GM19099 (cell line): Measurements from ENCODE around the gene SLC30A3.
A peak's percentile ranks its signal among the peaks of the same experiment; 100 is the strongest.

Source experiments
- POLR2A ChIP-seq: IDR thresholded peaks from 3 replicates; pipeline ENCODE4 v1.6.1; 2011; ENCODE audit warnings: low read depth; ENCODE audit not compliant: insufficient read length; ENCODE audit errors: extremely low read depth

Gene SLC30A3

DNA sequence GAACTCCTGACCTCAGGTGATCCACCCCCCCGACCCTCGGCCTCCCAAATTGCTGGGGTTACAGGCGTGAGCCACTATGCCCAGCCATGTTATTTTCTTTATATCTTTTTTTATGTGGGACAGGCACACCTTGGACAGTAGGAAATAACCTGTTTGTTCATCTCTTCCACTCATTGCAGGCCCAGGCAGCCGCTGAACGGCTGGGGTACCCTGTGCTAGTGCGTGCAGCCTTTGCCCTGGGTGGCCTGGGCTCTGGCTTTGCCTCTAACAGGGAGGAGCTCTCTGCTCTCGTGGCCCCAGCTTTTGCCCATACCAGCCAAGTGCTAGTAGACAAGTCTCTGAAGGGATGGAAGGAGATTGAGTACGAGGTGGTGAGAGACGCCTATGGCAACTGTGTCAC, 37.3 kb downstream of the SLC30A3 start:
- no peak for TF ChIP-seq POLR2A

DNA sequence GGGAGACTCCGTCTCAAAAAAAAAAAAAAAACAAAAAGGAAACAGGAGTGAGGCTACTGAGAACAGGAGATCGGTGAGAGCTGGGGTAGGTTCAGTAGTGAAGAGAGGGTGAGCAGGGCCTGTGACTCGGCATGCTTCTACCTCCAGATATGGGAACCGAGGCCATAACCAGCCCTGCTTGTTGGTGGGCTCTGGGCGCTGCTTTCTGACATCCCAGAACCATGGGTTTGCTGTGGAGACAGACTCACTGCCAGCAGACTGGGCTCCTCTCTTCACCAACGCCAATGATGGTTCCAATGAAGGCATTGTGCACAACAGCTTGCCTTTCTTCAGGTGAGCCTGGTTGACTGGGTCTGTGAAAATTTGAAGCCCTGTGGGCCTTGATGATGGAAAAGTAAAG, 39.4 kb downstream of the SLC30A3 start:
- no peak for TF ChIP-seq POLR2A

DNA sequence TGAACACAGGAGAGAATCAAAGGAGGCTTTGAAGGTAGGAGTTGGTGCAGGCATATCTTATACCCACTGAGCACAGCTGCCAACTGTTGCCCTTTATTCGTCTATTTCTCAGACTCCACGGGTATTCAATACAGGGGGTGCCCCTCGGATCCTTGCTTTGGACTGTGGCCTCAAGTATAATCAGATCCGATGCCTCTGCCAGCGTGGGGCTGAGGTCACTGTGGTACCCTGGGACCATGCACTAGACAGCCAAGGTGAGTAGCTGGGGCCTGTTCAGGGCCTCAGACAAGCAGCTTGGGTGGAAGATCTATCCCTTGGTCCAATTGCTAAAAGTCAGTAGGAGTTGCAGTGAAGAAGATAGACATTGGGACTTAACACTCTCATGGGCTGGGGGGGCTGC, 40.4 kb downstream of the SLC30A3 start:
- TF ChIP-seq POLR2A: no peak

DNA sequence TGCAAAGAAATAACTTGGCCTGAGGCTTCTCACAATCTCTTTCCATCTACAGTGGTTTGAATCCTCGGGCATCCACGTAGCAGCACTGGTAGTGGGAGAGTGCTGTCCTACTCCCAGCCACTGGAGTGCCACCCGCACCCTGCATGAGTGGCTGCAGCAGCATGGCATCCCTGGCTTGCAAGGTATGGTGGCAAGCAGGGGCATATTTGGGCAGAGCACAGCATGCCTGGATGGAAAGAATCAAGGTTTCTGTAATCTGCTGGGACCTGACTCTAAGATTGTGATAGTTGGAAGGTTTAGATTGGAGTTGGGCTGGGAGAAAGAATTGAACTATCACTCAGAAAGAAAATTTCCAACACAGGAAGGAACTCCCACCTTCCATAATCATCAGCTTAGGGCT, 41.7 kb downstream of the SLC30A3 start:
- no peak for TF ChIP-seq POLR2A

DNA sequence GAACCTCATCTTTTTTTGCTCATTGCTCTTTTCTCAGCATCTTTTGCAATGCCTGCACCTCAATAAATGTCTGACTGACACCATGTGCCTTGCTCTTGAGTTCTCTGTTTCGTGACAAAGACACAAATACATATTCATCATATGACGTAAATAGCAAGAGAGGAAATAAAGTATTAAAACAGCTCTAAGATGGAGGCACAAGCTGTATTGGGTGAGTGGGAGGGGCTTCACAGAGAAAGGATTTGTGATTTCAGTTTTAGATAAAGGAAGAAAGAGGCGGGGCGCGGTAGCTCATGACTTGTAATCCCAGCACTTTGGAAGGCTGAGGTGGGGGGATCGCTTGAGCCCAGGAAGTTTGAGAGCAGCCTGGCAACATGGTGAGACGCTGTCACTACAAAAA, 42.8 kb downstream of the SLC30A3 start:
- TF ChIP-seq POLR2A: no peak

DNA sequence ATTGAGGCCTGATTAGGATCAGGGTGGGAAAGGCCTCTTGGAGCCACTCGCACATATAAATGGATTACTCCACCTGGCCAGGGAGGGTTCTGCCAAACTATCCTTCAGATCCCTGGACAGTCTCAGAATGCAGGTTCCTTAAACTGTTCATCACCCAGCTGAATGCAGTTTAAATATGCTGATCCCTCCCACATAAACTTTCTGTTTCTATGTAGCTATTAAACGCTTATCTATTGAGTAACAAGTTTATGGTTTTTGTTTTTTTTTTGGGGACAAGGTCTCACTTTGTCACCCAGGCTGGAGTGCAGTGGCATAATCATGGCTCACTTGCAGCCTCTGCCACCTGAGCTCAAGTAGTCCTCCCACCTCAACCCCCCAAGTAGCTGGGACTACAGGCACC, 43.8 kb downstream of the SLC30A3 start:
- no peak for TF ChIP-seq POLR2A

DNA sequence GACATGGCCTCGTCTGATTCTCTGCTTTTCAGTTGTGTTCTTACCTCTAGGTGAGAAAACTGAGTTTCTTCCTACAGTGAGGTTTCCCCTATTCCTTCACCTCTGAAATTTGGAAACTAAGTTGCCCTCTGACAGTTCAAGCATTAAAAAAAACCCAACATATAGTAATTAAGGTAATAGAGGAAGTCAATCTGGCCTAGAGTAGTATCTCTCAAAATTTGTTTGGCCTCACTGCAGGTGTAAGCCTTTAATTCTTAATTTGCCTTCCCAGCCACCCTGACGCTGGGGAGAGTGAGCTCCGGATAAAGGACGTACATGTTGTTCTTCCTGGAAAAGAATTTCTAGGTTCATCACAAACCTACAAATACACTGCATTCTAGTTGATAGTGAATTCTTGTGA, 44.2 kb downstream of the SLC30A3 start:
- no peak for TF ChIP-seq POLR2A

DNA sequence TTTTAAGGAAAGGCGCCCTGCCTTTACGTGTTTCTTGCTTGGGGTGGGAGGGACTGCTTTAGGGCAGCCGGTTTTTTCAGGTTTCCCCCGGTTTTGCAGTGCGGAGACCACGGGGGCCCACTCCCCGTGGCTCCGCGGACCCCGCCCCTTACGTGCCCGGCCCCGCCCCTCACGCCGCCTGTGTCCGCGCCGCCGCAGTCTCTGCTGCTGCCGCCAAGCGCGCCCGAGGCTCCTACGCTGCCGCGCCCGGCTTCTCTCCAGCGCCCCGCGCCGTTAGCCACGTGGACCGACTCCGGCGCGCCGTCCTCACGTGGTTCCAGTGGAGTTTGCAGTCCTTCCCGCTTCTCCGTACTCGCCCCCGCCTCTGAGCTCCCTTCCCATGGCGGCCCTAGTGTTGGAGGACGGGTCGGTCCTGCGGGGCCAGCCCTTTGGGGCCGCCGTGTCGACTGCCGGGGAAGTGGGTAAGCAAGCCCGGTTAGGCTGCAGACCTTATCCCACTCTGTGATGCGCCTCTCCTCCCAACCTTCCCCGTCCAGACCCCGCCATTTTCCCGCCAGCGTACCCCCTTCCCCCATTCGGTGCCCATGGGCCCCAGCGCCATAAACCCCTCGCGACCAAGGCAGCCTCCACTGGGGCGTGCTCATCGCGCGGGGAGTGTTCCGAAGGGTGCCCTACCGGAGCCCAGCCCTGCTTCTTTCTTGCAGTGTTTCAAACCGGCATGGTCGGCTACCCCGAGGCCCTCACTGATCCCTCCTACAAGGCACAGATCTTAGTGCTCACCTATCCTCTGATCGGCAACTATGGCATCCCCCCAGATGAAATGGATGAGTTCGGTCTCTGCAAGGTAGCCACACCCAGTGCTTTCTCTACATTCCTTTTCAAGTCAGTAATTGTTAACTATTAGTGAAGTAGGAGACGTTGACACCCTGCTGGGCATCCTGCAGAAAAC, 45.4 kb downstream of the SLC30A3 start, which contains the start of gene CAD:
Gene CAD (plus strand): TSS at position 197 of the 949 bp plus-strand sequence. CDS start 183 bp downstream, at position 380.
- TF ChIP-seq POLR2A: peak; percentile 78

DNA sequence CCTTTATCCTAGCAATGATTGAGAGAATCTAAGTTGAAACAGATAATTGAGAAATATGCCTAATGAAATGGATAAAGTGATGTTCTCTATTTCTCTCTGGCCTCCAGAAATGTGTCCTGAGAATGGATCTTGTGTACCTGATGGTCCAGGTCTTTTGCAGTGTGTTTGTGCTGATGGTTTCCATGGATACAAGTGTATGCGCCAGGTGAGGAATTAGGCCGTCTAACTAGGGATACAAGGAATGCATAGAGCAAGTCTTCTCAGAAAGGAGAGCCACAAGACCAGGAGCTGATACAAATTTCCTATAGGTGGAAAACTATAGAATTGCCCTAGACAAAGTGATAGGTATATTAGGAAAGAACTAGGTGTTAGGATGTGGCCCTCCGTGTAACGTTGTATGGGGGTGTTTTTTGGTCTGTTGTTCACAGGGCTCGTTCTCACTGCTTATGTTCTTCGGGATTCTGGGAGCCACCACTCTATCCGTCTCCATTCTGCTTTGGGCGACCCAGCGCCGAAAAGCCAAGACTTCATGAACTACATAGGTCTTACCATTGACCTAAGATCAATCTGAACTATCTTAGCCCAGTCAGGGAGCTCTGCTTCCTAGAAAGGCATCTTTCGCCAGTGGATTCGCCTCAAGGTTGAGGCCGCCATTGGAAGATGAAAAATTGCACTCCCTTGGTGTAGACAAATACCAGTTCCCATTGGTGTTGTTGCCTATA, 46.3 kb downstream of the SLC30A3 start:
- TF ChIP-seq POLR2A: no peak

DNA sequence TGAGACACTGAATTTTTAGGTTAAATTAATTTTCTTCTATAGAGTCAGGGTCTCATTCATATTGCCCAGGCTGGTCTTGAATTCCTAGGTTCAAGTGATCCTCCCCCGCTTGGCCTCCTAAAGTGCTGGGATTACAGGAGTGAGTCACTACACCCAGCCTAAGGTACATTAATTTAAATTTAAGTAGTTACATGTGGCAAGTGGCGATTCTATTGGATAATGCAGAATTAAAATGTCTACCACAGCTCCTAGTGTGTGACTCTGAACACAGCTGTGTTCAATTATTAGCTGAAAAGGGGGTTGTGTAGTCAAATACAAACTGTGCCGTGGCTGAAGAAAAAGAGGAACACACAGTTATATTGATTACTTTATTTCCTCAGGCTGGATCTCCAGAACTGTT, 47.9 kb downstream of the SLC30A3 start:
- TF ChIP-seq POLR2A: no peak

DNA sequence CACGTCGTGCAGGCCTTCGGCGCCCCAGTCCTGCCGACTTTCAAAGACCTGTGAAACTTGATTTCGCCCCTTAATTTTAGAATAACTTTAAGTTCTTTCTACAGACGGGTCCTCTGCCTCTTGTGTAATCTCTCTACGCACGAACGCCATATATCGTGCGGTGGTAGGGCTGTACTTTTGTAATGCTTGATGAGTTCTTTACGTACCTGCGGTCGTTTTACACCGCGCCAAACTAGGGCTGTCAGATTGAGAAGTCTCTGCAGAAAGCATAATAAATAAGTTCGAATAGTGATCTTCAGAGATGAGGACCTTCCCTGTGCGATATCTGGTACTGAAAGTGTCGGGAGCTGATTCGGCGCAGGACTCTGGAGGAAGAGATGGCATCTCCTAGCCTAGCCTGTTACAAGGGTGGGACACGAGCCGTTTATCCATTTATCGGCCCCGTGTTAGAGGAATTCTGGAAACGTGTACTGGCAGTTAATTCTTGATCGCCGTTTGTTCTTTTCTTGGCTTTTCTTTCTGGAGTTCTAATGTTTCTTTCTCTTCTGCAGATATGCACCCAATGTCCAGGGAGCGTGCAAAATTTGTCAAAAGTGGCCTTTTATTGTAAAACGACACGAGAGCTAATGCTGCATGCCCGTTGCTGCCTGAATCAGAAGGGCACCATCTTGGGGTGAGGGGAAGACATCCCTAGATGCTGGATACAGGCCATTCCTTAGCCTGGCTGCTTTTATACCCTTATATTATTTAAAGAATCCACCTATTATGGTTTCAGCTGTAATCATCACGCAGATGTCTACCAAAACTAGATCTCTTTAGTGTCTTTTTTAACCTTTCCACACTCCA, 50.0 kb downstream of the SLC30A3 start:
- peak; percentile 31 for TF ChIP-seq POLR2A

DNA sequence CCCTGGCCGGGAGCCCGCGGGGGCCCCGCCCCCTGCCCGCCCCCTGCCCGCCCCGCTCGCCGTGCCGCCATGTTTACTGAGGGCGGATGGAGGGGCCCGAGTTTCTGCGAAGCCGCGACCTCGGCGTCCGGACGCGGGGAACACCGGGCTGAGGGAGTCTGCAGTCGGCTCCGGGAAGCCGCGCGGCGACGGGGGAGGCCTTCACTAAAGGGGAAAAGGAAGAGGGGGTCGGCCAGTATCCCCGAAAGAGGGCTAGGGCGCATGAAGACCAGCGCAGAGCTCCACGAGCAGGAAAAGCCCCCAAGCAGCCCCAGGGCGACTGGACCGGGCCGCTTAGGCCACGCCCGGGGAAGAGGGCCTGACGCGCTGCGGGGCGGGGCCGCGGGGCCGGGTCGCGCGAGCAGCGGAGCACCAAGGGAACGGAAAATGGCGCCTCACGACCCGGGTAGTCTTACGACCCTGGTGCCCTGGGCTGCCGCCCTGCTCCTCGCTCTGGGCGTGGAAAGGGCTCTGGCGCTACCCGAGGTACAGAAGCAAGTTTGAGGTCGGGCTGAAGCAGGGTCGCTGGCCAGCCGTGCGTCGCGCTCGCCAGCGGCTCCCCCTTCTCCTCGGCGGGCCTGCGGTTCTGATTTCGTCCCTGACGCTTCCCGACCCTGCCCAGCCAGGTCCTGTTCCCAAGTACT, 50.8 kb downstream of the SLC30A3 start, which contains the start of the genes ATRAID and SLC5A6:
Gene ATRAID (plus strand): TSS at position 99 of the 683 bp plus-strand sequence. CDS start 328 bp downstream, at position 427.
Gene SLC5A6 (minus strand): TSS at position 326 of the 683 bp plus-strand sequence. CDS start 4,618 bp downstream, outside the sequence.
- TF ChIP-seq POLR2A: peak; percentile 94

DNA sequence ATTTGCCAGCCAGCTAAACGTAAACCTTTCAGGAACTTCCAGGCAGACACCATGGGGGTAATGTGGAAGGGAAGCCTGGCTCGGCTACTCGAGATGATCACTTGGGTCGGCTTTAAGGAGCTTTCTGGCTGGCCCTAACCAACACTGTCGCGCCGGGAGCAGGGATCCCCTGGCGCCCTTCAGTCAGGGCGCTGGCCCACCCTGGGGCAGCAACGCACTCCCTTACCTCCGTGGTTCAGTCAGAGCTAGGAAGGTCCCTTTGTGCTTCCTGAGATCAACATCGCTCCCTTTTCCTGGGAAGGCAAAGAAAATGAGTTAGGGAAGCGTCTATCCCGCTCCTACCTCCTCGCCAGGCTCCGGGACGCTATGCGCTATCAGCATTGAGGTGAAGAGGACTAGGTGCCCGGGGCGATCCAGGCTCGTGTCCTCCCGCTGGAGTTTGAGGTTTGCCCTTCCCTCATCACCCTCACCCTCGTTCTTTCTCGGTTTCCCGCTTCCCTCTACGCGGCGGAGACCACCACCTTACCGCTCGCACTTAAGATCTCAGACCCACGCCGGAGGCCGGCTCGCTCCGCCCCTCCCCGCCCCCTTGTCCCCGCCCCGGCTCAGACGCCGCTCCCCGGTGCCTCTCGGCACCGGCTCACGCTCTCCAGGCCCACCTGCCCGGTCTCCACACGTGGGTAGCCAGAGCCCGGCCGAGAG, 51.5 kb downstream of the SLC30A3 start:
- no peak for TF ChIP-seq POLR2A
